Vagina (tissue), 2 donors: ENCODE results near the gene UQCRC2. TPM values are rescaled to one million over a fixed set of nuclear protein-coding genes. Genes with fewer than 3 reads are reported as not detected.

Source experiments
- DNase-seq, 2 donors: peaks; one replicate each; pipeline ENCODE4 v3.0.0-alpha.2; 2017; ENCODE audit errors: extremely low spot score in 2 of 2
- H3K27ac ChIP-seq: fragments of 200-600 bp; sonication (generic); one replicate; pipeline ENCODE4 v1.5.1; 2019
- H3K27me3 ChIP-seq: fragments of 200-600 bp; sonication (generic); one replicate; pipeline ENCODE4 v1.5.1; 2019
- H3K36me3 ChIP-seq, 2 donors: fragments of 200-600 bp; sonication (generic); one replicate each; pipeline ENCODE4 v1.5.1; 2017 to 2019
- H3K4me1 ChIP-seq: fragments of 200-600 bp; sonication (generic); one replicate; pipeline ENCODE4 v1.5.1; 2019
- H3K4me3 ChIP-seq, 2 donors: fragments of 200-600 bp; sonication (generic); 1 replicate in 1 of 2; 2 replicates in 1 of 2; pipeline ENCODE4 v1.5.1; 2016 to 2019
- H3K9me3 ChIP-seq: fragments of 200-600 bp; sonication (generic); one replicate; pipeline ENCODE4 v1.5.1; 2019
- POLR2A ChIP-seq, 2 donors: fragments of 450-650 bp; IDR thresholded peaks; one replicate each; pipeline ENCODE4 v1.6.1; 2017; ENCODE audit warnings: antibody characterized with exemption in 2 of 2, mild to moderate bottlenecking in 2 of 2, moderate library complexity in 2 of 2
- POLR2AphosphoS5 ChIP-seq, 2 donors: sonication (generic); formaldehyde crosslinking; IDR thresholded peaks; one replicate each; pipeline ENCODE4 v1.9.0; 2017; ENCODE audit warnings: antibody characterized with exemption in 2 of 2, mild to moderate bottlenecking in 2 of 2, low read depth in 1 of 2; ENCODE audit not compliant: insufficient read depth in 1 of 2
- intact Hi-C: fragments of 100-400 bp; cut with DNase I; formaldehyde crosslinking; loops from one replicate; pipeline ENCODE4 v1.15.1; 2023
- total RNA-seq: library from RNA; depleted of rRNA; stranded (reverse); fragments of >200 nt; gene quantifications from one replicate; pipeline ENCODE4 v1.2.3, GENCODE V29; 2016
- TF ChIP-seq, protein P1 (sequence below), 3 experiments: fragments of 450-650 bp in 2 of 3; fragments of 200-600 bp in 1 of 3; sonication (generic) in 1 of 3; IDR thresholded peaks; one replicate each; pipeline ENCODE4 v1.5.1; 2017 to 2019; ENCODE audit warnings: antibody characterized with exemption in 3 of 3, mild to moderate bottlenecking in 2 of 3, moderate library complexity in 2 of 3

The UQCRC2 gene
- total RNA-seq, 1 donor from 2014 or later: 155 TPM

DNA sequence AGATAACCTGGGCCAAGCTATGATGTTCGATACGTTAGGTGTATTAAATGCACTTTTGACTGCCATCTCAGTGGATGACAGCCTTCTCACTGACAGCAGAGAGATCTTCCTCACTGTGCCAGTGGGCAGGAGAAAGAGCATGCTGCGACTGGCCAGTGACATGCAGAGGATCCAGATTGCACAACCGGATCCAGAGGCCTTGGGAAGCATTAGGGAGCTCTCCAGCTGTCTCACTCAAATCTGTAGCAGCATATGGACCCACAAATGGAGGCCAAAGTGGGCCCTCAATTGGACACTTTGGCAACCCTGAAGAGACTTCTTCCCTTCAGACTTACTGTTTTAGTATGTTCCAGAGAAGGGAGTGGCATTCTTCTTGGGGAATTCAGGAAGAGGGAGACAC lies 26.9 kb downstream of the UQCRC2 start:
- H3K36me3 ChIP-seq: peaks cover 13 to 93% of the 10 kb centered on the region in 2 donors
- H3K4me3 ChIP-seq: no peak overlapping the region
- no peaks in the 10 kb centered on the region for H3K27me3 ChIP-seq
- no peaks in the 10 kb centered on the region for H3K9me3 ChIP-seq
- H3K4me1 ChIP-seq: no peaks in the 10 kb centered on the region
- H3K27ac ChIP-seq: no peak overlapping the region
- no peak for DNase-seq
- intact Hi-C loops: no loop called here
- no peak for TF ChIP-seq POLR2AphosphoS5 (IDR thresholded peaks at IDR 0.05; ENCODE audit: insufficient read depth in 1 of 2, low read depth in 1 of 2)
- TF ChIP-seq, protein P1, sequence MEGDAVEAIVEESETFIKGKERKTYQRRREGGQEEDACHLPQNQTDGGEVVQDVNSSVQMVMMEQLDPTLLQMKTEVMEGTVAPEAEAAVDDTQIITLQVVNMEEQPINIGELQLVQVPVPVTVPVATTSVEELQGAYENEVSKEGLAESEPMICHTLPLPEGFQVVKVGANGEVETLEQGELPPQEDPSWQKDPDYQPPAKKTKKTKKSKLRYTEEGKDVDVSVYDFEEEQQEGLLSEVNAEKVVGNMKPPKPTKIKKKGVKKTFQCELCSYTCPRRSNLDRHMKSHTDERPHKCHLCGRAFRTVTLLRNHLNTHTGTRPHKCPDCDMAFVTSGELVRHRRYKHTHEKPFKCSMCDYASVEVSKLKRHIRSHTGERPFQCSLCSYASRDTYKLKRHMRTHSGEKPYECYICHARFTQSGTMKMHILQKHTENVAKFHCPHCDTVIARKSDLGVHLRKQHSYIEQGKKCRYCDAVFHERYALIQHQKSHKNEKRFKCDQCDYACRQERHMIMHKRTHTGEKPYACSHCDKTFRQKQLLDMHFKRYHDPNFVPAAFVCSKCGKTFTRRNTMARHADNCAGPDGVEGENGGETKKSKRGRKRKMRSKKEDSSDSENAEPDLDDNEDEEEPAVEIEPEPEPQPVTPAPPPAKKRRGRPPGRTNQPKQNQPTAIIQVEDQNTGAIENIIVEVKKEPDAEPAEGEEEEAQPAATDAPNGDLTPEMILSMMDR (IDR thresholded peaks at IDR 0.05): no peak
- no peak for TF ChIP-seq POLR2A (IDR thresholded peaks at IDR 0.05)

DNA sequence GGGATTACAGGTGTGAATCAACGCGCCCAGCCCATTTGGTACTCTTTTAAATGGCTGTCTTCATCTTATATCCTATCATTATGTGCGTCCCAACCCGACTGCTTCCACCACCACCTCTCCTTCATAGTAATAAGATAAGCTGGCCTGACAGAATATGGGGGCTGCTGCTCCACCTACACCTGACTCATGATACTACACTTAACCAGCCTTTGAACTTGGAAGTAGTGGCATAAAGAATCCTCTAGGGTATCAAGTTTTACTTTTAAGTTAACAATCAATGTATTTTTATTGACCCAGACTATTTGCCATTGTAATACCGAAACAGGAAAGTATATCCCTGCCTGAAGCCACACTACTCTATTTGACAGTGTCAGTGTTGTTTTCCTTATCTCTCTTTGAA lies 28.9 kb downstream of the UQCRC2 start:
- TF ChIP-seq, protein P1 (IDR thresholded peaks at IDR 0.05): no peak
- no peak for TF ChIP-seq POLR2AphosphoS5 (IDR thresholded peaks at IDR 0.05; ENCODE audit: insufficient read depth in 1 of 2, low read depth in 1 of 2)
- intact Hi-C loops: no loop called here
- H3K36me3 ChIP-seq: peaks cover 13 to 74% of the 10 kb centered on the region in 2 donors

DNA sequence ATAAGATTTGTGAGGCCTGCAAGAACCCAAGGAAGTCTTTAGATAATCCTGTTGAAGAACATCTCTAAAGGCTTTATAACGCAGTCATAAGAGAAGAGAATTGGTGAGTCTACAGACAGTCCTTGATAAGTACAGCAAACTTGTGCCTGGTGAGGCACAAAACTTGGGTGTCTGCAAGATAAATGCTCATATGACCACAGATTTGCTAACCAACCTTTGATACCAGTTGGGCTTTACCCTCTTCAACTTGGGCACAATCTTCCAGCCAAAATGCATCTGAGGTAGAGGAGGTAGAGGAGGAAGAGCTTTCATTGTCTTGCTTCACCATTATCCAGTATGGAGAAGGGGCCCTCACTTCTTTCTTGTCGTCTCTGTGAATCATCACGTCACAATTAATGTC lies 30.9 kb downstream of the UQCRC2 start:
- no peak for DNase-seq
- H3K27ac ChIP-seq: no peak overlapping the region
- TF ChIP-seq, protein P1 (IDR thresholded peaks at IDR 0.05): no peak
- TF ChIP-seq POLR2AphosphoS5 (IDR thresholded peaks at IDR 0.05; ENCODE audit: insufficient read depth in 1 of 2, low read depth in 1 of 2) (no peak), POLR2A (IDR thresholded peaks at IDR 0.05) (no peak)
- H3K36me3 ChIP-seq: peaks cover 8 to 54% of the 10 kb centered on the region in 2 donors
- no peaks in the 10 kb centered on the region for H3K9me3 ChIP-seq
- H3K27me3 ChIP-seq: no peaks in the 10 kb centered on the region
- no peak overlapping the region for H3K4me3 ChIP-seq
- peaks cover 3% of the 10 kb centered on the region for H3K4me1 ChIP-seq
- intact Hi-C loops: no loop called here

More for the DNA sequence above, 28.9 kb downstream of the UQCRC2 start:
- no peak for DNase-seq
- H3K4me1 ChIP-seq: no peaks in the 10 kb centered on the region
- no peaks in the 10 kb centered on the region for H3K9me3 ChIP-seq
- no peaks in the 10 kb centered on the region for H3K27me3 ChIP-seq
- H3K4me3 ChIP-seq: no peak overlapping the region
- H3K27ac ChIP-seq: no peak overlapping the region

DNA sequence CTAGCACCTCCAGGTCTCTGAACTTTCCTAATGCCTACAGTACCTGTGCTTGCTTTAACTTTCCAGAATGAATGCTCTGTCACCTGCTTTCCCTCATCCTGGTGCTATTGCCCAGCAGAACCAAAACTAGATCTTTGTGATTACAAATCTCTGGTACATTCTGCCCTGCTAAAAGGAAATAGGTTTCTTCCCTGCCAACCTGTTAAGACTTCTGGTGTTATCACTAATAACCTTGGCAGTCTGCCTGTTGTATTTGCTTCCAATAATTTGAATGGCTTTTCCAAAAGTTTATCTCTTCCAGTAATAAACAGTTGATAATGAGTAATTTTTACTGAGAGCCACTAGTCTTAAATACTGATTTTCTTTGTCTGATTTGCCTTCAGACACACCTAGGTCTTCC lies 32.4 kb downstream of the UQCRC2 start:
- Histone ChIP-seq H3K9me3 (no peaks in the 10 kb centered on the region), H3K4me1 (peaks cover 18% of the 10 kb centered on the region), H3K27me3 (no peaks in the 10 kb centered on the region), H3K36me3 (peaks cover 4 to 40% of the 10 kb centered on the region in 2 donors), H3K27ac (no peak overlapping the region), H3K4me3 (no peak overlapping the region)
- intact Hi-C loops: no loop called here
- TF ChIP-seq, protein P1 (IDR thresholded peaks at IDR 0.05): no peak
- TF ChIP-seq POLR2A (IDR thresholded peaks at IDR 0.05) (no peak), POLR2AphosphoS5 (IDR thresholded peaks at IDR 0.05; ENCODE audit: insufficient read depth in 1 of 2, low read depth in 1 of 2) (no peak)
- no peak for DNase-seq

DNA sequence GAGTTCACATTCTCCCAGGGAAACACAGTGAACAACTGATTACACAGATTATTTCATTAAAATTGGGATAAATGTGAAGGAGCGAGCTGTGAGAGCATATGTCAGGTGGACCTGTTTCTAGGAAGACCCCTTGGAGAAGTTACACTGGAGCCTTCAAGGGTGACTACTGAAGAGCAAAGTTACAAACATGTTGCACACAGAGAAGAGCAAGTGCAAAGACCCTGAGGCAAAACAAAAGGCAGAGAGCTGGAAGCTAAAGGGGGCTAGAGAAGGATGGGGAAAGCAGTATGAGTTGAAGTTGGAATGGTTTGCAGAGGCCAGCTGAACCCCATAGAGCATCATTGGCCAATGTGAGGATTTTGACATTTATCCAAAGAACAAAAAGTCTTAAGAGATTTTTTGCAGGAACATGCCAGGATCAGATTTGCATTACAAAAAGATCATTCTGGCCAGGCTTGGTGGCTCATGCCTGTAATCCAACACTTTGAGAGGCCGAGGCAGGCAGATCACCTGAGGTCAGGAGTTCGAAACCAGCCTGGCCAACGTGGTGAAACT lies 33.6 kb downstream of the UQCRC2 start:
- Histone ChIP-seq H3K9me3 (no peaks in the 10 kb centered on the region), H3K36me3 (peaks cover 0 to 27% of the 10 kb centered on the region in 2 donors), H3K27me3 (no peaks in the 10 kb centered on the region), H3K27ac (no peak overlapping the region), H3K4me3 (no peak overlapping the region), H3K4me1 (peaks cover 24% of the 10 kb centered on the region)
- TF ChIP-seq POLR2AphosphoS5 (IDR thresholded peaks at IDR 0.05; ENCODE audit: insufficient read depth in 1 of 2, low read depth in 1 of 2): no peak
- TF ChIP-seq POLR2A (IDR thresholded peaks at IDR 0.05): no peak
- TF ChIP-seq, protein P1 (IDR thresholded peaks at IDR 0.05): no peak
- no peak for DNase-seq
- intact Hi-C loops: no loop called here
